NCI-H2029 (cell line): ENCODE data around the gene HOXD12.

ENCODE experiments used
- DNase-seq: peaks from one replicate; lab custom pipeline; 2025; lab: John Stamatoyannopoulos, UW

HOXD12 gene

GRCh38 chr2:176092270-176093144 is 7.1 kb upstream of the HOXD12 start, which contains the start of gene HOXD13:
TSS of gene HOXD13 (plus strand) at chr2:176092721. CDS start at chr2:176092891, 170 bp downstream.
- peak; percentile 15 for DNase-seq

GRCh38 chr2:176093145-176093897 is 6.3 kb upstream of the HOXD12 start:
- DNase-seq = no peak

- no peak for DNase-seq
Measured at GRCh38 chr2:176093898-176094249, 5.7 kb upstream of the HOXD12 start.

GRCh38 chr2:176094349-176094748 is 5.2 kb upstream of the HOXD12 start:
- no peak for DNase-seq

DNA sequence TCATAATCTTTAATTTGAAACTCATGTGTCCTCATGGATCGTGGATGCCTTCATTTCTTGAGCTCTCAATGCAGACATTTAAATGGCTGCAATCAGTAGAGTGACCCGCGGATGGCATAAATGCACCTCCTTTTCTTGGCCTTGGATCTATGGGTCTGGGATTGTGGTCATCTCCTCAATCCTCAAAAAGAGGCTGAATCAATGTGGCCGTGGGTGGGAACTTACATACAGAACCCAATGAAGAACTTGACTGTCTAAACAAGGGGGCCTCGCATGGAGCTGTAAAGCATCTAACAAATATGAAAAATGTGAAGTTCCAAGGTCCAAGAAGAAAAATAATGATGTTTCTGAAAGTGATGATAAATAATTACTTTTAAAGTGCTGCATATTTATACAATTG is 4.2 kb upstream of the HOXD12 start:
- DNase-seq = no peak

- no peak for DNase-seq
Measured at GRCh38 chr2:176096243-176096985, 3.2 kb upstream of the HOXD12 start.

GRCh38 chr2:176096986-176097819 is 2.4 kb upstream of the HOXD12 start:
- DNase-seq = peak; percentile 74

DNA sequence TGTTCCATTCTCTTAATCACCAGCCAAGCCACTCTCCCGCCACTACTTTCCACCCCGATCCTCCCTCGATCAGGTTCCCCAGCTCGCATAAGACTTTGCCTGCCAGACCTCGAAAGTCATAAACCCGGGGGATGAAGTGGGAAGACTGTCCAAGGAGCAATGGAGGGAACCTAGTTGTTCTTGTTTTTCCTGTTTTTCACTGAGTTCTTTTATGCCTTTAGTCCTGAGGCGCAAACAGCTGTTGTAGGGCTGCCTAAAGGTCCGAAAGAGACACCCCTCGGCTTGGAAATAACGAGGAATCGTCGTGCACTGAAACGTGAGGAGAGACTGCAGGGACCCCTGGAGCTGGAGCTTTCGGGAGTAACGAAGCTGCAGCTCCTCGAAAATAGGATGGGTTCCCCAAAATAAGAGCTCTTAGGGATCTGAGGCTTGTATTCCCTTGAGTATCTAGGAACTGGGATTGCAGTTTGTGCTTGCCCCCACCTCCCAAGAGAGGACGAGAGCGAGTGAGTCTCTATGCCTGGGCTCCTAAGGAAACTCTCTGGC is 1.7 kb upstream of the HOXD12 start:
- no peak for DNase-seq

DNA sequence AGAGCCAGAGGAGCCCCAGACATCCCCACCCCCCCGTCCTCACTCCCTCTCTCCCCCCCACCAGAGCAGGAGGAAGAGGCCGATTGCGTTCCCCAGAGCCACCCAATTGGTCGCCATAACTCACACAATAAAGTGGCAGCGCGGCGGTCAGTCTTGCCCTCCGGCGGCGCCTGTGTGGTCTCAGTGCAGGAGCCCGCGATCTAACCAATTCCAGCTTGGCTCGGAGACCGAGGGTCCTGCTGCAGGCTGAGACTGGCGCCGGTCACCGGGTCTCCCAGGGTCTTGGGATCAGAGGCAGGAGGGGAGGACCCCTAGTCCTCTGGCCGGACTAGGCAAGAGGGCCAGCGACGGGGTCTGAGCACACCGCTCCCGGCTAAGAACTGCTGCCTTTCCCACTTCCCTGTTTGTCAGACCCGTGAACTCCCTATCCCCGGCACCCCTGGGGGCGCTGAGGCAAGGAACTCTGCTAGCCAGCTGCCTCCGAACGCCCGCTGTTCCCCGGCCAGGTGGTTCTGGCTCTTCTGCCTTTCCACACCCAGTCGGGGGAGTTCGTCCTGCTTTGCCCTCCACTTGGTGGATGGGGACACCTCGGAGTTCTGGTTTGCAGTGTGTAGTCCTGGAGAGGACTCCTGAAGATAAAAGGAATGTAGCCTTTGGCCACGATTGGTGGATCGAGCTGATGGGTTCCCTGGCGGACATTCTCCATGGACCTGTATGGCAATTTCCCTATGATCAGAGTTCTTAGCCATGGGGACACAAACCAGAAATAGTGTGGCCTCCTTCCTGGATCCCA is 1.0 kb upstream of the HOXD12 start:
- DNase-seq = no peak

DNA sequence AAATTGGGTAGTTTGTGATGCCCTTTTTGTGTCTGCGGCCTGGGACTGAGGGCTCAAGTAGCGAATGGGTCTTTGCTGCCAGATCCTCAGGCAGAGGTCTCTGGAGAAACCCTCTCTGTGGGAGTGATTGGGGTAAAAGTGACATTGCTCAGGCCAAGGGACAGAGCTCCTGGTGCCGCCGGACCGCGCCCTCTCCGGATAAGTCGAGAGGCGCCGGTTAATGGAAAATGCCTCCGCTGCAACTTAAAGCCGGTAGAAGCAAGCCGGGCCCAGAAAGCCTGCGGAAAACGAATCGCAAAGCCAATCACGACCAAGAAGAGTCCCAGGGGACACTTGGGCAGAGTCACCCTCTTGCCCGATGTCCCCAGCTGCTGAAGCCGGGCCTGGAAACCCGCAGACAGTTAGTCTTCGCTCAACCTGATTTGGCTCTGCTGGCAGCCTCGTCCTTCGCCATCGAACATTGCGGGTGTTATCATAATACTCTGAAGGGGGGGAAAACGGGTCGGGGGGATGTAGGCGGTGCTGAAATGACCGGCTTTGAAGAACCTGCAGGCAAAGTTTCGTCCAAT is 352 bp upstream of the HOXD12 start:
- no peak for DNase-seq

- no peak for DNase-seq
Measured at GRCh38 chr2:176100547-176101140, 1.0 kb downstream of the HOXD12 start.

DNA sequence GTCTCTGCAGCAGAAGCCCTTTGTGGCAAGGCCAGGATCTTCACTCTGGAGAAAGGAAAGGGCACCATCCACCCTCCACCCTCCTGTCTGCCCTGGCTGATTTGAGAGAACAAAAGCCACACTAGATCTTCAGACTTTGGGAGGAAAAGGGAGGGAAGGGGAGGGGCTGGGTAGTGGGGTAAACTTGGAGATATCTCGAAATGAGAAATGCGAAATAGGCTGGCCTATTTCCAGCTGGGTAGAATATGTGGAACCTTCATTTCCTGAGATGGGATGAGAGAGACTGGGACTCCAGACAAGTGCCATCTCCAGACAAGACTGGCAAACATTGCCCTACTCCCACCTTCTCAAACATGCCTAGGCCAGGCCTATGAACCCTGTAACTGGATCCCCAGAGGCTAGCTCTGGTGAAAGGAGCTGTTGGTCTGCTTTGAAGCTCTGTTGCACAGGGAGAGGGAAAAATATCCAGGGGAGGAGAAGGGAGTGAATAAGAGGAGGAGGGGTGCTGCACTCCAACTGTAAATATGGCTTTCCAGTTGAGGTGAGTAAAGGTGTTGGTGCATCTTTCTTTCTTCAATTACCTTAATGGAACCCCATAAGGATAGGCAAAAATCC is 1.7 kb downstream of the HOXD12 start:
- DNase-seq = no peak

- no peak for DNase-seq
Measured at GRCh38 chr2:176101842-176102241, 2.2 kb downstream of the HOXD12 start.

GRCh38 chr2:176102309-176102866 is 2.8 kb downstream of the HOXD12 start:
- DNase-seq = no peak

DNA sequence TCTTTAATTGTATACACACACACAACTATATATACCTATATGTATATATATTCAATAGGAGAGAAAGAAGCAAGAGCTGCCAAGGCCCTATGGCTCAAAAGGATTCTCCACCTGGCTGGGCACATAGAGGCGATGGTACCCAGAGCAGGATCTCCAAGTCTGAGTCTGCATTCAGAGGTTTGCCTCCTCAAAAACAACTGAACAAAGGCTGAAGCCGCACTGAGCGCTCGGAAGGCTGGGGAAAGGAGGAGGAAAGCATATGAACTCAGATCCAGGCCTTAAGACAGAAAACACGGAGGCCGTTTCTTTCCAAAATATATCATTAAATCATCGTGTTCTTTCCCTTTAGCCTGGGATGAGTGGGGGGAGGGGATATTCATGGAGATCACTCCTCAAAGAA is 3.6 kb downstream of the HOXD12 start:
- DNase-seq = no peak

- no peak for DNase-seq
Measured at GRCh38 chr2:176103742-176104315, 4.2 kb downstream of the HOXD12 start.

- DNase-seq = no peak
Measured at GRCh38 chr2:176104316-176105077, 4.9 kb downstream of the HOXD12 start.
